ENCODE results near the gene FMOD.
"Not testable (repeated sequence)": the region's sequence is repeated elsewhere in the genome, so short reads cannot be mapped to it uniquely, and the experiment has no call there.

Gene FMOD

GRCh38 chr1:203308328-203308922, 42.5 kb downstream of the FMOD start:
- intact Hi-C loops (cut with DNase I): no loop called here
- no peak for DNase-seq

GRCh38 chr1:203307641-203308126, 43.2 kb downstream of the FMOD start:
- no peak for DNase-seq
- intact Hi-C loops (cut with DNase I): loop anchor here (2.0 kb wide), 1 partner anchor 35 kb away; no protein-coding TSS in a partner anchor

GRCh38 chr1:203306965-203307541, 43.9 kb downstream of the FMOD start:
- intact Hi-C loops (cut with DNase I): loop anchor here (1.0 to 2.0 kb wide), 2 partner anchors 20 to 34 kb away; no protein-coding TSS in a partner anchor
- peak in 3 of 10 donors; percentile 28 to 89 (median 86) for DNase-seq

- DNase-seq: peak in 9 of 10 donors; percentile 46 to 94 (median 70)
- intact Hi-C loops (cut with DNase I): loop anchor here (1.0 to 2.0 kb wide), 2 partner anchors 21 to 34 kb away; no protein-coding TSS in a partner anchor
Observed at GRCh38 chr1:203306089-203306964, 44.6 kb downstream of the FMOD start.

GRCh38 chr1:203305809-203306088, 45.2 kb downstream of the FMOD start:
- DNase-seq: peak in 1 of 10 donors; percentile 85
- intact Hi-C loops (cut with DNase I): loop anchor here (1.0 to 2.0 kb wide), 2 partner anchors 22 to 33 kb away; no protein-coding TSS in a partner anchor

GRCh38 chr1:203304919-203305808, 45.8 kb downstream of the FMOD start, which contains the start of gene BTG2:
Gene BTG2, plus strand, starts transcription at chr1:203305519. Its CDS starts 88 bp downstream, at chr1:203305607.
- intact Hi-C loops (cut with DNase I): no loop called here
- DNase-seq: peak; percentile 85 to 99 (median 94)

- intact Hi-C loops (cut with DNase I): no loop called here
- DNase-seq: peak in 1 of 10 donors; percentile 70
Observed at GRCh38 chr1:203304391-203304918, 46.5 kb downstream of the FMOD start.

- DNase-seq: no peak
- intact Hi-C loops (cut with DNase I): no loop called here
Observed at GRCh38 chr1:203302894-203303293, 48.0 kb downstream of the FMOD start.

GRCh38 chr1:203302456-203302855, 48.5 kb downstream of the FMOD start:
- DNase-seq: no peak
- intact Hi-C loops (cut with DNase I): no loop called here

GRCh38 chr1:203301331-203301668, 49.6 kb downstream of the FMOD start:
- intact Hi-C loops (cut with DNase I): no loop called here
- no peak for DNase-seq

- intact Hi-C loops (cut with DNase I): no loop called here
- DNase-seq: no peak
Observed at GRCh38 chr1:203300441-203301330, 50.2 kb downstream of the FMOD start.

- DNase-seq; intact Hi-C loops (cut with DNase I): not testable (repeated sequence)
Observed at GRCh38 chr1:203299719-203300429, 51.0 kb downstream of the FMOD start.

GRCh38 chr1:203299169-203299568, 51.8 kb downstream of the FMOD start:
- no peak for DNase-seq
- intact Hi-C loops (cut with DNase I): no loop called here

- no peak for DNase-seq
- intact Hi-C loops (cut with DNase I): no loop called here
Observed at GRCh38 chr1:203296460-203297073, 54.4 kb downstream of the FMOD start.

- intact Hi-C loops (cut with DNase I): no loop called here
- DNase-seq: no peak
Observed at GRCh38 chr1:203295796-203296195, 55.1 kb downstream of the FMOD start.

GRCh38 chr1:203291201-203292096, 59.5 kb downstream of the FMOD start:
- intact Hi-C loops (cut with DNase I): no loop called here
- peak in 4 of 10 donors; percentile 49 to 93 (median 56) for DNase-seq

Data from posterior cingulate gyrus (tissue), 11 donors.